HG02938 (cell line): ENCODE measurements around the gene SPRR5.

Experiments
- ATAC-seq: cut with Tn5 transposase; IDR thresholded peaks from one replicate; pipeline ENCODE4 v1.9.1; 2021; ENCODE audit warnings: mild to moderate bottlenecking, moderate library complexity; ENCODE audit not compliant: unreplicated experiment

The SPRR5 gene, protein sequence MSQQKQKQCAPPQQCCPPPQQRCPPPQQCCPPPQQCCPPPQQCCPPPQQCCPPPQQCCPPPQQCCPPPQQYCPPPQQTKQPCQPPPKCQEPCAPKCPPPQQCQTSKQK

DNA sequence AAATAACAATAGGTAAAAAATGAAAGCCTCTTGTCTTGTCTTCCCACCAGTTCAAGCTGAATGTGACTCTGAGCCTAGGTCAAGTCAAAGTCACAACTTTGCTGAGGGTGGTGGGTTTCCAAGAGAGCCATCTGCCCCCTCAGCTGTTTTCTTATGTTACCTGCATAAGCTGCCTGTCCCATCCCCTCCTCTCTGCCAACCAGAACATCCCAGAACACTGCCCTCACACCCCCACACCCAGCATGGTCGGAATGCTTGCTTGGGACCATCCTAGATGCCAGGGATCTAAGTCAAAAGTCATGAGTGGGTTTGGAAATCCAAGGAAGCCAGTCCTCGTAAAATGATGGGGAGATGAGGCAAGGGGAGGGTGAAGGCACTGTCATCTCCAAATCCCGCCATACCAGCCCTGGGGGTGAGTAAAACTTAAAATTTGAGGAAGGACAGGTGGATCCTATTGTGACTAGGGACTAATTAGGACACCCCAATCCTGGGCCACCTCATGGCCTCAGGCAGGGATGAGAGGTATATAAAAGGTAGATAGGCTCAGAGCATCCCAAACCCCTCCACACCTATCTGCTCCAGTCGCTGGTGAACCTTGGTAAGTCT is at the start of gene SPRR5:
SPRR5 (plus strand) TSS at position 556 of the 606 bp plus-strand sequence. CDS start 1,349 bp downstream, outside the sequence.
- ATAC-seq: no peak

DNA sequence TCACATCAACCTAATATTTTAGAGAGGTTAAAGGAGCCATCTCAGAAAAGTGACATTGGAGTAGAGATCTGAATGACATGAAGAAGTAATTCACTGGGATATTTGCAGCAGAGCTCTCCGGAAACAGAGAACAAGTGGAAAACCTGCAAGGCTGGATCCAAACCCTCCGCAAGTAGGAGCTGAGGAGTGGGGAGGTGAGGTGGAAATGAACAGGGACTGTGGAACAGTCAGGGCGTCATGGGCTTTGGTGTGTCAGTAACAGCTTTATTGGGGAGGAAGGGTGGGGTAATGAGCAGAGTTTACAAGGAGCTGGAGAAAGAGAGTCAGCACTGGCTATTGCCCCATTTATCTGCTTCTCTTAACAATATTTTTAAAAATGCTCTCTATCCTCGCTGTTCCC is 48.0 kb upstream of the SPRR5 start:
- ATAC-seq: no peak

DNA sequence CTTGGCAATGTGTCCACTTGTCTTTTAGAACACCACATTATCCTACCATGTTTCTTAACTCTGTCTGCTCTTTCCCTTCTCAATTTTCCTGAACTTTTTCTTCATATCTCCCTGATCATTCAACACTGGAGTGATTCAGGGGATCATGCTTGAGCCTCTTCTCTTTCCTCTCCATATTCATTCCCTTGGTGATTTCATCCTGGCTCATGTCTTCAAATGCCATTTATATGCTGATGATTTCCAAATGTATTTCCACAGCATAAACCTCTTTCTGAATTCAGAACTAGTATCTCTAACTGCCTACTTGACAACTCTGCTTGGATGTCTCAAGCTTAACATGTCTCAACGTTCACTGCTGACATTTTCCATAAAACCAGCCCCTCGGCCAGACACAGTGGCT is 47.1 kb upstream of the SPRR5 start:
- ATAC-seq: no peak

DNA sequence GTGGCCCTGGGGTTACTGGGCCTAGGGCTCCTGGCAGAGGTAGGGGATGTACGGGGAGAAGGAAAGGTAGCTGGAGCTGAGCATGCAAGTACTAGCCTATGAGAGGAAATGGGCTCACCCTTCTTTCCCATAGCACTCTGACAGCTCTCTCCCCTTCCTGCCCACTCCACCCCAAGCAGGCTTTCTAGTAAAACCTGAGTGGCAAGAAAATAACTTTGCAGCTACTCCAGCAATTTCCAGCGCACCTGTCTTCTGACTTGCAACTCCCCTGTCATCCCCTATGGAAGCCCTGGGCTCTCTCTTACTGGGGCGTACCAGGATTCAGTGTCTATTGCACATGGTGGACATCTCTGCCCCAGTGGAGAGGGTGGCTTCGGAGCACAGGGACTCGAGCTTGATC is 45.4 kb upstream of the SPRR5 start:
- ATAC-seq: no peak

DNA sequence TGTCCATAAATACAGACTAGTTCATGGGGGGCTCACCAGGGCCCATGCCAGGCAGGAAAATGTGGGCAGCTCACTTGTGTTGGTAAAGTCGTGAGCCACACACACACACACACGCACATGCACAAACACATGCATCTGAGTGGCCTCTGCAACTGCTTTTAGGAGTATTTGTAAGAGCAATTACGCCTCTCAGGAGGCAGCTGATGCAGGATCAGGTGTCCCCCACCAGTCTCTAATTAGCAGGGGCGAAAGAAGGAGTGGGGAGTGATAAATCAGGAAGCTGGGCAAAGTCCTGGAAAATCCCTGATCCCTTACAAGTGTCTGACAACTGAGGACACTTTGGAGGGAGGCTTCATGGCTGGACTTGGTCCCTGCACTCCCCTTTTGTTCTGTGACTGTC is 44.4 kb upstream of the SPRR5 start:
- ATAC-seq: no peak

DNA sequence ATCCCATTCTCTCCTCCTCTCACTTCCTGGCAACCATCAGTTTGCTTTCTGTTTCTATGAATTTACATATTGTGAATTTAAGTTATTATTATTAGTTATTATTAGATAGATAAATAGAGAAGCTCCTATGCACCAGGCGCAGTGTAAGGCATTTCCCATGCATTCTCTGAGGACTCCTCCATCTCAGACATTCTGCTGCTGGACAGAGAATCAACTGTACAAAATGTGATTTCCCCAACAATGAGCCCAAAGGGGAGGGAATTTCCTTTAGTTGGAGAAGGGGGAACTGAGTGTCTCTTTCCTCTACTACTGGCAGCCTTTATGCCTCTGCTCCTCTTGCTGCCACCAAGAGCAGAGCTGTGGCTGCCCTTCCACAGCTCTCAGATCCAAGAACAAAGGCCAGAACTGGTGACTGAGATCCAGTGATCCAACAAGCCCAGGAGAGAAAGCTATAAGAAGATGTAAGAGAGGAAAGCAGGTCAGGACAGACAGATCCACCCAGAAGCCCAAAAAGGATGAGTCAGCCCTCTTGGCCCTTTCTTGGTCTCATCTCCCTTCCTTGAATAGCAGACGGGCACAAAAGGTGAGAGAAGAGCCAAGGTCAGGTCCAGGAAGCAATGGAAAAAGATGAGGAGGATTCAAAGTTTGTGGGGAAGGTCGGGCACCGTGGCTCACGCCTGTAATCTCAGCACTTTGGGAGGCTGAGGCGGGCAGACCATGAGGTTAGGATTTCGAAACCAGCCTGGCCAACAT is 42.1 kb upstream of the SPRR5 start:
- no peak for ATAC-seq

DNA sequence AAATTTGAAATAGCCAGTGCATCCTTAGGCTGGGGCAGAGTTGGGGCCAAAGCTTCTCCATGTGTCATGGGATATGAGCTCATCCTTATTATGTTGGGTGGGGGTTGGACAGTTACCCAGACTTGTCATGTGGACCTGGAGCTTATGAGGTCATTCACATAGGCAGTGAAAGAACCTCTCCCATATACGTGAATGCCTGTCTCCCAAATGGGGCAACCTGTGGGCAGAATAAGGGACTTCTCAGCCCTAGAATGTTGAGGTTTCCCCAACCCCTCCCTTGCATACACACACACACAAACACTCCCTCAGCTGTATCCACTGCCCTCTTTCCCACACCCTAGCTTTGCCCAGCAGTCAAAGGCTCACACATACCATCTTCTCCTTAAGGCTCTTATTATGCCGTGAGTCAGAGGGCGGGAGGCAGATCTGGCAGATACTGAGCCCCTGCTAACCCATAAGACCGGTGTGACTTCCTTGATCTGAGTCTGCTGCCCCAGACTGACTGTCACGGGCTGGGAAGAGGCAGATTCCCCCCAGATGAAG is 40.9 kb upstream of the SPRR5 start:
- ATAC-seq: no peak

DNA sequence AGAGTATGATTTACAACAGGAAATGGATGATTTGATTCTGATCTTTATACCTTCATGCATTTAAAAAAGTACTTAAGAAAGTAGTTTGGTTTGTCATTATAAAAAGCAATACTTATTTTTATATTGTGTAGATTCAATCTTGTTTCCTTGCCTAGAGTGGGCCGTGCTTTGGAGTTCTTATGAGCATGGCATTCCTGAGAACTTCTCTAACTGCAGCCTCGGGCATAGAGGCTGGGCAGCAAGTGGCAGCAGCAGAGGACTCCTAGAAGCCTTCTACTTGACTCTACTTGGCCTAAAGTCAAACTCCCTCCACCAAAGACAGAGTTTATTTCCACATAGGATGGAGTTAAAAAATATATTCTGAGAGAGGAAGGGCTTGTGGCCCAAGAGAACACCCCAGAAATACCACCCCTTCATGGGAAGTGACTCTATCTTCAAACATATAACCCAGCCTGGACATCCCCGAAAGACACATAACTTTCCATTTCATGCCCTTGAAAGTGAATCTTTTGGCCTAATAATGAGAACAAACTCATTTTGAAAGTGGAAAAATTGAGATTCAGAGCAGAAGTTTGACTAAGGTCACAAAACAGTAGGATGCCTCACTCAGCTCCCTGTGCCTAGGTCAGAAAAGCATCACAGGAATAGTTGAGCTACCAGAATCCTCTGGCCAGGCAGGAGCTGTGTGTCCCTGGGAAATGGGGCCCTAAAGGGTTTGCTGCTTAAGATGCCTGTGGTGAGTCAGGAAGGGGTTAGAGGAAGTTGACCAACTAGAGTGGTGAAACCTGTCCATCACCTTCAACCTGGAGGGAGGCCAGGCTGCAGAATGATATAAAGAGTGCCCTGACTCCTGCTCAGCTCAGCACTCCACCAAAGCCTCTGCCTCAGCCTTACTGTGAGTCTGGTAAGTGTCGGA is 39.1 kb upstream of the SPRR5 start, which contains the start of gene IVL:
IVL (plus strand) TSS at position 861 of the 916 bp plus-strand sequence. CDS start 1,252 bp downstream, outside the sequence.
- ATAC-seq: no peak

DNA sequence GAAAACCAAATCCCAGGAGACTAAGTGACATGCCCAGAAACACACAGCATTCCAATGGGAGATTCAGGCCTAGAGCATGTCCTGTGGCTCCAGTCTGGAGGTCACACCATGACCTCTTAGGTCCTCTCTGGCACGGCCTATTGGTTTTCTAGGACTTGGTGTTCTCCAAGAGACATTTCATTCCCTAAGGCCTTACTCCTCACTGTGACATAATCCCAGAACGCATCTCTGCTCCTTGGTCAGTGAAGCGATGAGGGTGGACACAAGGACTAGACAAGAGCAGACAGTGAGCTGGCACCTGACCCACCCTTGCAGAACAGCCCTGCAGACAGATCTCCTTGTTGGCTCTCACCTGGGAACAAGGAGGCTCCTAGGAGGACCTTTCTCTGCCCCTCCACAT is 37.8 kb upstream of the SPRR5 start:
- ATAC-seq: no peak

DNA sequence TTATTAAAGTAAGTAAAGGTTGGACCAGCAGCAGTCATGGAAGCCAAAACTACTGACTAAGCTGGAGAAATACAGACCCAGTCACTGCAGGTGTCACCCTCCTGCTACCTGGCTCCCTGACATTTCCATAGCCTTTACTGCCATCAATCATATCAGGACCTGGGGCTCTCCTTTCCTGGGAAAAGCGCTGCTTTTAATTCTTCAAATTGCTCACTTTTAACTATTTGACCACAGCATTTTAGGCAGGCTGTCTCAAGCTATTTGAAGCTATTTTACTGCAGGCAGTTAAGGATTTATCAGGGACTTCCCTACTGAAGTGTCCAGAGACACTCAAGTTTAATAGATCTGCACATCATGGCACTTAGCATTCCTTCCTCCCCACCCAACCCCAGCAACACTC is 34.5 kb upstream of the SPRR5 start:
- ATAC-seq: no peak

DNA sequence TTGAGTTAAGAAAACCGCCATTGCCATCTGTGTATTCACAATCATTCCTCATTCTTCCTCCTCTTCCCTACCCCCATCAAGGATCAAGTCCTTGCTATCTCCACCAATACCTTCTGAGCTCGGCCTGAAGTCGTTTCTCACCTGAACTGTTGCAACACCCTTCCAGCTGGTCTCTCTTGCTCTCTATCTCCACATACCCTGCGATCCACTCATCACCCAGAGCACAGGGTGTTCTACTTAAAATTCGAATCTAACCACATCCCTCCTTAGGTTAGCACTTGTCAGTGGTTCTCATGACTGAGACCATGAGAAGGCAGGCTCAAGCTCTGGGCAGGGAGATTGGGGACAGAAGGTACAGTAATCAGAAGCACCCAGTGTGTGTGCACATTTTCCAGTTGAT is 34.1 kb upstream of the SPRR5 start:
- ATAC-seq: no peak

DNA sequence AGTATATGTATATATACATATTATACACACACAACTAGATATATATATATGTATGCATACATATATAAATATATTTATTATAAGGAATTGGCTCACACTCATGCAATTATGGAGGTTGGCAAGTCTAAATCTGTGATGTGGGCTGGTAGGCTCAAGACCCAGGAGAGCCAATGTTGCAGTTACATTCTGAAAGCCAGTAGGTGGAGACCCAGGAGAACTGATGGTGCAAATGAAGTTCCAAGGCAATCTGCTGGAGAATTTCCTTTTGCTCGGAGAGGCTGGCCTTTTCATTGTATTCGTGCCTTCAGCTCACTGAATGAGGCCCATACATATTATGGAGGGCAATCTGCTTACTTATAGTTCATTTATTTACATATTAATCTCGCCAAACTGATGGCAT is 29.2 kb upstream of the SPRR5 start:
- no peak for ATAC-seq

DNA sequence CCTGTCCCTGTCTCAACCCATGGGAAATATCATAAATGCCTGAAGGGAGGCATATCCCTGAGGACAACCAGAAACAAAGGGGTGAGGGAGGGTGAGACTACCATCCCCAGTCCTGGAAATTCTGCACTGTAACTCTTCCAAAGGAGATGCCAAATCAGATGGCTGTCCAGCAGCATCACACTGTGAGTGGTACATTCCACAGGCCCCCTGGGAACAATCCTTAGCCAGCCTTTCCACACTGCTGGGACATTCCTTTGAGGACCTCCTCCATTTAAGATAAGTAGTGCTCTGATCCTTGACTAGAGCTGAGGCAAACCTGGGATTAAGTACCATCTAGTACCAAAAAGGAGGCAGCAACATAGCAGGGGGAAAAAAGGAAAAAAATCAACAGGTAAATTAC is 27.9 kb upstream of the SPRR5 start:
- ATAC-seq: no peak

DNA sequence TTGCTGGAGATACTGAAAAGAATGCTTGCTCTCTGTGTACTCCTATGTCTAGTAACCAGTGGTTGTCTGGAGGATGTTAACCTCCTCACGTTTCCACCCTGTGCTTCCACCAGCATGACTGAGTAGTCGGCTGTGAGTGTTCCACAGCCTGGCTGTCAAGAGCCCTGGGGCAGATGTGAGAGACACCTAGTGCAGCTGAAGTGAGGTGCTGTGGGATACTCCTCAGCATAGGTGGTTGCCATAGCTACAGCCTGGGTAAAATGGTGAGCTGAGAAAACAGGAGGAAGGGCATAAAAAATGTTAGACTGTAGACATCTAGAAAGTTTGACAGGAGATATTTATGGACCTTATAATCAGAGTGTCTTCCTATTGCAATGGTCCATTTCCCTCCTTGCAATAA is 22.8 kb upstream of the SPRR5 start:
- ATAC-seq: no peak

DNA sequence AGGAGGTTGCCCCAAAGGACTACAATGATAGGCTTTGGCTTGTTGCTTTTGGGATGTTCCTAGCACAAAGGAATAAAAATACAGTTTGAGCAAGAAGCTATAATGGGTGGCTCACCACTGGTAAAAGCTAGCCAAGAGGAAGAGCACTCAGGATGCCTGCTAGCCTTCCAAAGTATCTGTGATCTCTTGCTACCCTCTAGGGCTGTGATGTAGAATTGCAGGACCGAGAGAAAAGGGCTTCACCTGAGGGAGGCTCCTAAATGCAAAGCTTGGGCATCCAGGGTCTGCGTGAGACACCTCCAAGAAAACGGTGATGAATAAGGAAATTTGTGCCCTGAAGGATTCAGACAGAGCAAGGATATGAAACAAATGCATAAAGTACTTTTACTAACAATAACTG is 20.9 kb upstream of the SPRR5 start:
- ATAC-seq: no peak

DNA sequence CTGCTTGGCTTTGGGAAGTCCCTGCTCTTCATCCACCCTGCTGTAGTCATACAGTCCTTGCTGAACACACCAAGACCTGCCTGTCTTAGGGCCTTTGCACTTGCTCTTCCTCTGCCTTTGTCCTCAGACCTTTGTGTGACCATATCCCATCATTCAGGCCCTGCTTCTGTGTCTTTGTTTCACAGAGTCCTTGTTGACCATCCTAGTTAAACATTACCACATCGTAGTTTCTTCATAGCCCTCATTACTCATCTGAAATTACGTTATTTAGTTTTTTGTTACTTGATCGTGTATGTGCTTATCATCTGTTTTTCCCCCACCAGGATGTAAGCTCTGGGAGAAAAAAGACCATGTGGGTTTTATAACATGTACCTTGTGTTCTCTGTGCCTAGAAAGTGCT is 18.3 kb upstream of the SPRR5 start:
- ATAC-seq: no peak

DNA sequence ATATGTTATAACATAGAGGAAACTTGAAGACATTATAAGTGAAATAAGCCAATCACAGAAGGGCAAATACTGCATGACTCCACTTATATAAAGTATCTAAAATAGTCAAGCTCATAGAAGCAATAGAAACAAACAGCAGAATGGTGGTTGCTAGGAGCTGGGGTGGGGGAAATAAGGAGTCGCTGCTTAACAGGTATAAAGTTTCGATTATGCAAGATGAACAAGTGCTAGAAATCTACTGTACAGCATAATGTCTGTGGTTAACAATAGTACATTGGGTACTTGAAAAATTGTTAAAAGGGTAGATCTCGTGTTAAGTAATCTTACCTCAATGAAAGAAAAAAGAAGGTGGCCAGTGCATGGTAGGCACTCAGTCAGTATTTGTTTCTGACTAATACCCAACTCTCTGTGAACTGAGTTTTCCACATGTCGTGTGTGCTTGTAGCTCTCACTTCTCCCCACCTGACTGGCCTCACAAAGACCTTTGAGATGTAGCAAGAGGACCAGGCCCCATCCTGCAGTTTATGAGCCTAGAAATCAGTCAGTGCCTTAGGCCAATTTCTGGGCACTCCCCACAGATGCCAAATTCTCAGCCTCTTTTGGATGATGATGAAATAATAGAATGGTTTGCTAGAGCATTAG is 14.7 kb upstream of the SPRR5 start:
- ATAC-seq: no peak

DNA sequence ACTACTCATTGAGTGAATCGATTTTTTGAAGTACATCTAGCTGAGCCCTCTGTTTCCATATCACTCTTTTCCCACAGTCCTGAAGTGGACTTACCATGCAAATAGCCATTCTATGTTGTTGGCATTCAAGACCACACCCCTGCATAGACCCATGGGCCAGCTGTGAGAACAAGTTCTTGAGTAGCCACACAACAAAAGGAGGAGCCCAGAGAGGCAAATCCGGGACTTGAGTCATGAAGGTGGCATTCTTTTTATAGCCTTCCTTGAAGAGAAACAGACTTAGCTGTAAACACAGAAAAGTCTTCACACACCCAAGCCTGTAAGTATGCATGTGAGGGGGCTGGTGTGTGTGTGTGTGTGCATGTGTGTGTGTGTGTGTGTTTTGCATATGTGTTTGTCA is 13.8 kb upstream of the SPRR5 start:
- no peak for ATAC-seq

DNA sequence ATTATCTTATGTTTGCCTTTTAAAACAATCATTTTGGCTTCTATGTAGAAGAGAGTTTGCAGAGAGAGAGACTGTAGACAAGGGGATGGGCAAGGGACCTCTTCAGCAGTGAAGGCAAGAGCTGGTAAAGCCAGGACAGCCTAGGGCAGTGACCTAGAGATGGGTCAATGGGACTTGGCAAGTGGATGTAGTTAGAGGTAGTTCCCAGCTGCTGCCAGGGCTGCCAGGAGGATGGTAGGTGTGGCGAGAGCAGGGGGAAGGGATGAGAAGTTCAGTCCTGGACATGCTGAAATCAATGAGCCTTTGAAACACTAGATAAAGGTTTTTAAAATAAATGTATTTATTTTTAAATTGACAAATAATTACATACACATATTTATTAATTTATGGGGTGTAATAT is 6.4 kb upstream of the SPRR5 start:
- ATAC-seq: no peak

DNA sequence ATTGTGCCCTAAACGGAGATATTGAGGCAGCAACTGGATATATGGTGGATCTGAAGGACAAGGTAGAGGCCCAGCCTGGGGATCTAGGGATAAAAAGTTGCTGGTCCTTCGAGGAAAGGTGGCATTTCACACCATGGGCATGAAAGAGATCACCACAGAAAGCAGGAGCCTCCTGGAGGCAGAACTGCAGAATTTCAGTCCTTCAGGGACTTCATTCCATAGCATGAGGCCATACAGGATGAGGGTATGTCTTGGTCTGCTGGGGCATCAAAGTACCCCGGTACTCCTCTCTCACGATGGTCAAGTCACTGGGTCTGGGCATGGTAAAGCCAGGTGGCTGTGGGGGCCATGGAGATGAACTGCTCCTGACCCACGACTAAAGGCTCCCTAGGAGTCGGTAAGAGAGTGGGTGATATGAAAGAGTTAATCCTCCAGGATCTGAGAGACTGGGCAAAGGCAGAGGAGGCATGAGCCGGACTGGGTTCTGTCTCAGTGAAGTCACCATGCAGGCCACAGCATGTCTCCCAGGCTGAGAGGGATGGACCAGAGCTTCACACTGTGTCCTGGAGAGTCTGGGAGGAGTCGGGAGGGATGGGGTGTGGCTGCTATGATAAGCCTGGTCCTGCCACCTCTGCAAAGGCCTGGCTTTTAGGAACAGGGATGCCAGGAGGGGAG is 5.8 kb upstream of the SPRR5 start:
- ATAC-seq: no peak
